ENCODE data around the gene TSEN34.

DNA sequence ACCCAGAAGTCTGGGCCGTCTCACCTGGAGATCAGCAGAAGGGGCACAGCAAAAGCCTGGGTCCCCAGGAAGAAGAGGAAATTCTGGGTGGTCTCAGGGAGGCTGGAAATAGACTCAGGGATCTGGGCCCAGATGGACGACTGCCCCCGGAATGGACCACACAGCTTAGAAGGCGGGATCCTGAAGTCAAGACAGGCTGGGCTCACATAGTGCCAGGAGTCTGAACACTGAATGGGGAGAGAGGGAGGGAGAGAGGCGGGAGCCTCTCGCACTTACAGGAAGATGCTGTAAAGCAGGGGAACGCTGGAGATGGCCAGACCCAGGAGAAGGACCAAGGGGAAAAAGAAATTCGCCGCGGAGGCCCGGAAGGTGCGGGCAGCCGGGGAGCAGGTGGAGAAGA is 30.3 kb upstream of the TSEN34 start:
- TF ChIP-seq, protein P1, sequence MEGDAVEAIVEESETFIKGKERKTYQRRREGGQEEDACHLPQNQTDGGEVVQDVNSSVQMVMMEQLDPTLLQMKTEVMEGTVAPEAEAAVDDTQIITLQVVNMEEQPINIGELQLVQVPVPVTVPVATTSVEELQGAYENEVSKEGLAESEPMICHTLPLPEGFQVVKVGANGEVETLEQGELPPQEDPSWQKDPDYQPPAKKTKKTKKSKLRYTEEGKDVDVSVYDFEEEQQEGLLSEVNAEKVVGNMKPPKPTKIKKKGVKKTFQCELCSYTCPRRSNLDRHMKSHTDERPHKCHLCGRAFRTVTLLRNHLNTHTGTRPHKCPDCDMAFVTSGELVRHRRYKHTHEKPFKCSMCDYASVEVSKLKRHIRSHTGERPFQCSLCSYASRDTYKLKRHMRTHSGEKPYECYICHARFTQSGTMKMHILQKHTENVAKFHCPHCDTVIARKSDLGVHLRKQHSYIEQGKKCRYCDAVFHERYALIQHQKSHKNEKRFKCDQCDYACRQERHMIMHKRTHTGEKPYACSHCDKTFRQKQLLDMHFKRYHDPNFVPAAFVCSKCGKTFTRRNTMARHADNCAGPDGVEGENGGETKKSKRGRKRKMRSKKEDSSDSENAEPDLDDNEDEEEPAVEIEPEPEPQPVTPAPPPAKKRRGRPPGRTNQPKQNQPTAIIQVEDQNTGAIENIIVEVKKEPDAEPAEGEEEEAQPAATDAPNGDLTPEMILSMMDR (conservative IDR thresholded peaks at IDR 0.05; ENCODE audit: low read depth, low read length) = no peak
- TF ChIP-seq EZH2 (IDR thresholded peaks at IDR 0.05; ENCODE audit: borderline replicate concordance, low read depth, low read length, poor library complexity, severe bottlenecking) = no peak
